ENCODE results near the gene ALG9.

Gene ALG9

GRCh38 chr11:111846063-111846462 lies 25.3 kb downstream of the ALG9 start:
- H3K4me2 ChIP-seq (ENCODE audit: low read length) = no peak overlapping the region
- H3K36me3 ChIP-seq (ENCODE audit: insufficient read depth, low read length) = peaks cover 32% of the 10 kb centered on the region
- no peaks in the 10 kb centered on the region for H3K9me3 ChIP-seq (replicated peaks; ENCODE audit: low read length)
- no peak overlapping the region for H3K4me3 ChIP-seq (ENCODE audit: low read length)
- H3K9ac ChIP-seq (ENCODE audit: low read depth, low read length) = no peak overlapping the region
- H3K27me3 ChIP-seq (ENCODE audit: control insufficient read depth, insufficient read depth, low read length) = no peaks in the 10 kb centered on the region
- H3K4me1 ChIP-seq (ENCODE audit: control insufficient read depth, insufficient read depth, low read length) = peaks cover 11% of the 10 kb centered on the region

DNA sequence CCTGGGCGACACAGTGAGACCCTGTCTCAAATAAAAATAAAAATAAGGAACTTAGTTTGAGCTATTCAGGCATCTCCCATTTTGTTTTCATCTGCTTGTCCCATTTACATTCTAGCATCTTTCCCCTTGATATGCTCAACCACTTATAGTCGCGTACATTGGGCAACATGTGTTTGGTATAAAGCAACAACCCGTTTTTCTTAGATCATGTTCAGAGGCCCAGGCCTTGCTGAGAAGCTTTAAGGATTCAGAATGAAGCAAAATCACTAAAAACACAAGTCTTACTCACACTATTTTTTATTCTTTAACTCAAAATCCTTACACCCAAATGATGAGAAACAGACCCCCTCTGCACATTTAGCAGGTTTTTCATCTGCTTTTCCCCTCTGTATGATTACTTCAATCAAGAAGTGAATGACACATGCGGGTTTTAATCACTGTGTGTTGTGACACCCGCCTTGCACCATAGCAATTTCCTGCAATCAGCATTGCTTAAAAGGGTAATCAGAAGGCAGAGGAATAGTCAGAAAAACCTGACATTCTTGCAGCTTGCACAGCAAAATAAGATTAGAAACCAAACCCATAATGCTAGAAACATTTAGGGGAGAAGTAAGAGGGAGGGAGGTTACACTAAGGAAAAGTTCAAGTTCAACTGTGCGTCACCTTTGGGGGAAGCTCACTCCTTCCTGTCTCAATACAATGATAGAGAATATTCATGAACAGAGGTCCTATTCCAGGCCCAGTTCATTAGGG lies 25.9 kb downstream of the ALG9 start:
- peaks cover 28% of the 10 kb centered on the region for H3K36me3 ChIP-seq (ENCODE audit: insufficient read depth, low read length)
- no peak overlapping the region for H3K4me2 ChIP-seq (ENCODE audit: low read length)
- H3K4me3 ChIP-seq (ENCODE audit: low read length) = no peak overlapping the region
- peaks cover 11% of the 10 kb centered on the region for H3K4me1 ChIP-seq (ENCODE audit: control insufficient read depth, insufficient read depth, low read length)
- H3K9me3 ChIP-seq (replicated peaks; ENCODE audit: low read length) = no peaks in the 10 kb centered on the region
- no peak overlapping the region for H3K9ac ChIP-seq (ENCODE audit: low read depth, low read length)
- H3K27me3 ChIP-seq (ENCODE audit: control insufficient read depth, insufficient read depth, low read length) = no peaks in the 10 kb centered on the region

- no peaks in the 10 kb centered on the region for H3K9me3 ChIP-seq (replicated peaks; ENCODE audit: low read length)
- no peak overlapping the region for H3K4me3 ChIP-seq (ENCODE audit: low read length)
- peaks cover 11% of the 10 kb centered on the region for H3K4me1 ChIP-seq (ENCODE audit: control insufficient read depth, insufficient read depth, low read length)
- H3K9ac ChIP-seq (ENCODE audit: low read depth, low read length) = no peak overlapping the region
- H3K27me3 ChIP-seq (ENCODE audit: control insufficient read depth, insufficient read depth, low read length) = no peaks in the 10 kb centered on the region
- H3K36me3 ChIP-seq (ENCODE audit: insufficient read depth, low read length) = peaks cover 27% of the 10 kb centered on the region
- H3K4me2 ChIP-seq (ENCODE audit: low read length) = no peak overlapping the region
These were observed 27.7 kb downstream of the ALG9 start for GRCh38 chr11:111843661-111844060.

DNA sequence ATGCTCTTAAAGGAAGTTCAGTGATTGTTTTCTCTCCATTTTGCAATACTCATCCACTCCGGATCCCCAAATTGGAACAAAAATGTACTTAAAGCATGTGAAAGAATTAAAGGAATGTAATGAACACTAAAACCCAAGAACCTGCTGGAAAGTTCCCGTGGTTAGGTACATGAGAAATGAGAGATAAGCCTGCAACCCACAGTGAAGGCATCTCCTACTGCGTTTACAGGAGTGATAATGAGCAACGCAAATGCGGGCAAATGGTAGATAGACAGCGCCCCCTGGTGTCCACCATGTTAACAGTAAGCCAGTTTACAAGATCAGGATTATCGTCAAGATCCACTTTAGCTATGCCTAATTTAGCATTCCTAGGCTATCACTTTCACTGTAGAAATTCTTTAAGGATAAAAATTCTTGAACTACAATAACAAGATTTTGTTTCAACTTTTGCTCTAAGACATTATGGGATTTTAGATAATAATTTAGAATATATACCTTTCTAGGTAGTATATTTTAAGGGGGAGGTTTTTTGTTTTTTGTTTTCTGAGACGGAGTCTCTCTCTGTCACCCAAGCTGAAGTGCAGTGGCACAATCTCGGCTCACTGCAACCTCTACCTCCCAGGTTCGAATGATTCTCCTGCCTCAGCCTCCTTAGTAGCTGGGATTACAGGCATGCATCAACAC lies 29.9 kb downstream of the ALG9 start:
- H3K4me3 ChIP-seq (ENCODE audit: low read length) = no peak overlapping the region
- H3K4me1 ChIP-seq (ENCODE audit: control insufficient read depth, insufficient read depth, low read length) = peaks cover 9% of the 10 kb centered on the region
- no peaks in the 10 kb centered on the region for H3K9me3 ChIP-seq (replicated peaks; ENCODE audit: low read length)
- peaks cover 35% of the 10 kb centered on the region for H3K36me3 ChIP-seq (ENCODE audit: insufficient read depth, low read length)
- no peaks in the 10 kb centered on the region for H3K27me3 ChIP-seq (ENCODE audit: control insufficient read depth, insufficient read depth, low read length)
- no peak overlapping the region for H3K4me2 ChIP-seq (ENCODE audit: low read length)
- H3K9ac ChIP-seq (ENCODE audit: low read depth, low read length) = no peak overlapping the region

DNA sequence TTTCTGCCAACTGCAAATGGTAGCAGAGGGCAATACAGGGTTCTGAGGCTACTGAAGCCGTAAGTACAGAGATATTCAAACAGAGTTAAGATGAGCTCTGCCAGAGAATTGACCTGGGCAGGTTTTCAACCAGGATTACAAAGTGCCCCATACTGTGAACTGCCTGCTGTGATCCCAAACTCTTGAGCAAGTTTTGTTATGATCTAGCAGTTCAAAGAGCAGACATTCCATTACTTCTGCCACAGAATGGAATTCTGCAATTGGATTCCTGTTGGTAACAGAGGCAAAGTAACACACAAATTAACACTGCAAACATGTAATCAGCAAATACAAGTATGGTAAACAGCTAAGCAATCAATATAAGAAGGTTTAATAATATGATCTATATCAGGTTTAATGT lies 31.2 kb downstream of the ALG9 start:
- Histone ChIP-seq H3K4me2 (ENCODE audit: low read length) (no peak overlapping the region), H3K4me1 (ENCODE audit: control insufficient read depth, insufficient read depth, low read length) (peaks cover 4% of the 10 kb centered on the region), H3K27me3 (ENCODE audit: control insufficient read depth, insufficient read depth, low read length) (no peaks in the 10 kb centered on the region), H3K36me3 (ENCODE audit: insufficient read depth, low read length) (peaks cover 40% of the 10 kb centered on the region), H3K4me3 (ENCODE audit: low read length) (no peak overlapping the region), H3K9me3 (replicated peaks; ENCODE audit: low read length) (no peaks in the 10 kb centered on the region), H3K9ac (ENCODE audit: low read depth, low read length) (no peak overlapping the region)

DNA sequence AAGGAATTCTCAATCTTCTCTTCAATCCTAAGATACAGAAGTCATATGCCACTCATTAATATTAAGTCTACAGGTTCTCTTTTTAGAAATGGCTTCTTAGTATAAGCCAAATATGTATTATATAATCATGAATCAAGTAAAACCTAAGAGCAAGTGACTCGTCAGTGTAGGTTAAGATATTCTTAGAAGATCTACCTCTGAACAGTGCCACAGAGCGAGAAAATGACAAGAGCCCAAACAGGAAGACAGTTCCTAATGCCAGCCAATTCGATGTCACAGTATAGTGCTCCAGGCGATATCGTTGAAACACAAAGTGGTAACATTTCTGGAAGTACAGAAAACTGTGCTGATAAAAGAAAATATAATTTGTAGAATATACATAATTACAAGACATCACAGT lies 33.3 kb downstream of the ALG9 start:
- H3K9ac ChIP-seq (ENCODE audit: low read depth, low read length) = no peak overlapping the region
- no peaks in the 10 kb centered on the region for H3K27me3 ChIP-seq (ENCODE audit: control insufficient read depth, insufficient read depth, low read length)
- no peaks in the 10 kb centered on the region for H3K9me3 ChIP-seq (replicated peaks; ENCODE audit: low read length)
- H3K4me2 ChIP-seq (ENCODE audit: low read length) = no peak overlapping the region
- peaks cover 4% of the 10 kb centered on the region for H3K4me1 ChIP-seq (ENCODE audit: control insufficient read depth, insufficient read depth, low read length)
- no peak overlapping the region for H3K4me3 ChIP-seq (ENCODE audit: low read length)
- H3K36me3 ChIP-seq (ENCODE audit: insufficient read depth, low read length) = peaks cover 28% of the 10 kb centered on the region

GRCh38 chr11:111837366-111837891 lies 34.0 kb downstream of the ALG9 start:
- Histone ChIP-seq H3K4me1 (ENCODE audit: control insufficient read depth, insufficient read depth, low read length) (peaks cover 4% of the 10 kb centered on the region), H3K9me3 (replicated peaks; ENCODE audit: low read length) (no peaks in the 10 kb centered on the region), H3K4me3 (ENCODE audit: low read length) (no peak overlapping the region), H3K9ac (ENCODE audit: low read depth, low read length) (no peak overlapping the region), H3K4me2 (ENCODE audit: low read length) (no peak overlapping the region), H3K27me3 (ENCODE audit: control insufficient read depth, insufficient read depth, low read length) (no peaks in the 10 kb centered on the region), H3K36me3 (ENCODE audit: insufficient read depth, low read length) (peaks cover 26% of the 10 kb centered on the region)

- no peaks in the 10 kb centered on the region for H3K27me3 ChIP-seq (ENCODE audit: control insufficient read depth, insufficient read depth, low read length)
- H3K36me3 ChIP-seq (ENCODE audit: insufficient read depth, low read length) = peaks cover 26% of the 10 kb centered on the region
- H3K4me2 ChIP-seq (ENCODE audit: low read length) = no peak overlapping the region
- H3K9ac ChIP-seq (ENCODE audit: low read depth, low read length) = no peak overlapping the region
- peaks cover 4% of the 10 kb centered on the region for H3K4me1 ChIP-seq (ENCODE audit: control insufficient read depth, insufficient read depth, low read length)
- H3K4me3 ChIP-seq (ENCODE audit: low read length) = no peak overlapping the region
- no peaks in the 10 kb centered on the region for H3K9me3 ChIP-seq (replicated peaks; ENCODE audit: low read length)
These were observed 34.7 kb downstream of the ALG9 start for GRCh38 chr11:111836721-111837120.

- no peak overlapping the region for H3K9ac ChIP-seq (ENCODE audit: low read depth, low read length)
- H3K4me3 ChIP-seq (ENCODE audit: low read length) = no peak overlapping the region
- peaks cover 26% of the 10 kb centered on the region for H3K36me3 ChIP-seq (ENCODE audit: insufficient read depth, low read length)
- H3K4me2 ChIP-seq (ENCODE audit: low read length) = no peak overlapping the region
- peaks cover 4% of the 10 kb centered on the region for H3K4me1 ChIP-seq (ENCODE audit: control insufficient read depth, insufficient read depth, low read length)
- H3K9me3 ChIP-seq (replicated peaks; ENCODE audit: low read length) = no peaks in the 10 kb centered on the region
- no peaks in the 10 kb centered on the region for H3K27me3 ChIP-seq (ENCODE audit: control insufficient read depth, insufficient read depth, low read length)
These were observed 35.2 kb downstream of the ALG9 start for GRCh38 chr11:111836162-111836561.

DNA sequence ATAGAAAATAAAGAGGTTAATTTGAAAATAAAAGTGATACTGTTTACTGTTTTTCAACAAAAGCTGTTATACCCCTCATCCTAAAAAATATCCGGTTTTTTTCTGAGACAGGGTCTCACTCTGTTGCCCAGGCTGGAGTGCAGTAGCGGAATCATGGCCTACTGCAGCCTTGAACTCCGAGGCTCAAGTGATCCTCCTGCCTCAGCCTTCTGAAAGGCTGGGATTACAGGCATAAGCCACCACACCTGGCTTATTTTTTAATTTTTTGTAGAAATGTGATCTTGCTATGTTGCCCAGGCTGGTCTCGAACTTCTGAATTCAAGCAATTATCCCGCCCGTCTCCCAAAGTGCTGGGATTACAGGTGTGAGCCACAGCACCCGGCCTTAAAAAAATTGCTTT lies 35.7 kb downstream of the ALG9 start:
- peaks cover 26% of the 10 kb centered on the region for H3K36me3 ChIP-seq (ENCODE audit: insufficient read depth, low read length)
- no peak overlapping the region for H3K4me2 ChIP-seq (ENCODE audit: low read length)
- H3K9me3 ChIP-seq (replicated peaks; ENCODE audit: low read length) = no peaks in the 10 kb centered on the region
- H3K4me1 ChIP-seq (ENCODE audit: control insufficient read depth, insufficient read depth, low read length) = peaks cover 4% of the 10 kb centered on the region
- no peak overlapping the region for H3K9ac ChIP-seq (ENCODE audit: low read depth, low read length)
- no peaks in the 10 kb centered on the region for H3K27me3 ChIP-seq (ENCODE audit: control insufficient read depth, insufficient read depth, low read length)
- H3K4me3 ChIP-seq (ENCODE audit: low read length) = no peak overlapping the region

GRCh38 chr11:111834432-111835163 lies 36.8 kb downstream of the ALG9 start:
- Histone ChIP-seq H3K4me3 (ENCODE audit: low read length) (no peak overlapping the region), H3K9ac (ENCODE audit: low read depth, low read length) (no peak overlapping the region), H3K36me3 (ENCODE audit: insufficient read depth, low read length) (peaks cover 24% of the 10 kb centered on the region), H3K9me3 (replicated peaks; ENCODE audit: low read length) (no peaks in the 10 kb centered on the region), H3K27me3 (ENCODE audit: control insufficient read depth, insufficient read depth, low read length) (no peaks in the 10 kb centered on the region), H3K4me1 (ENCODE audit: control insufficient read depth, insufficient read depth, low read length) (peaks cover 6% of the 10 kb centered on the region), H3K4me2 (ENCODE audit: low read length) (no peak overlapping the region)
